ENCODE data around the gene ZNF536.
"Not testable (repeated sequence)": the region's sequence is repeated elsewhere in the genome, so short reads cannot be mapped to it uniquely, and the experiment has no call there.

Gene ZNF536

DNA sequence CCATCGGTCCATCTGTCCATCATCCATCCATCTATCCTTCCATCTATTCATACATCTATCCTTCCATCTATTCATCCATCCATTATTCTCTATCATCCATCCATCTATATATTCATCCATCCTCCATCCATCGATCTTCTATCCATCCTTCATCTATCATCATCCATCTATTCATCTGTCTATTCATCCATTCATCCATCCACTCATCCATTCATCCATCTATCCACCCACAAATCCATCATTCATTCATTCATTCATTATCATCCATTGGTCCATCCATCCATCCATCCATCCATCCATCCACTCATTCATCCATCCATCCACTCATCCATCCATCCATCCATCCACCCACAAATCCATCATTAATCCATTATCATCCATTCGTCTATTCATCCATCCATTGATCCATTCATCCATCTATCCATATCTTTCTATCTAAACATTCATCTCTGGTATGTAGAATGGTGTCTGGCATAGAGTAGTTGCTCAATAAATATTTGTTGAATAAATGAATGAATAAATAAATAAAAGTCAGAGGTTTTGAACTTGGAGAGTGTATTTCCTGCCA lies 36.6 kb downstream of the ZNF536 start:
- in situ Hi-C loops (cut with MboI; ENCODE audit: low sequenced_read_pairs) = no loop called here

DNA sequence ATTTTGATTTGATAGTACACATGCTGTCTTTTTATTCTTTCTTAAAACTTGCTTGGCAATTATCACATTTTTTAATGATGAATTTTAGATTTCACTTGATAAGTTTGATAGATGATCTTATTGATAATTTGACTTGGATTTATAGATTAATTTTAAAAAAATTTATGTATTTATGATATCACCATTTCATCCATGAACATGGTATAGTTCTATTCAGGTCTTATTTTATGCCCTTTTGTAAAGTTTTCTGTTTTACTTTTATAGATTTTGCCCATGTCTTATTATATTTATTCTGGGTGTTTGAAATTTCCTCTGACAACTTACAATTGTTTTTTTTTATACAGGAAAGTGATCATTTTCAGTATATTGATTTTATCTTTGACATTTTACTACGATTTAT lies 39.5 kb downstream of the ZNF536 start:
- in situ Hi-C loops (cut with MboI; ENCODE audit: low sequenced_read_pairs) = no loop called here

DNA sequence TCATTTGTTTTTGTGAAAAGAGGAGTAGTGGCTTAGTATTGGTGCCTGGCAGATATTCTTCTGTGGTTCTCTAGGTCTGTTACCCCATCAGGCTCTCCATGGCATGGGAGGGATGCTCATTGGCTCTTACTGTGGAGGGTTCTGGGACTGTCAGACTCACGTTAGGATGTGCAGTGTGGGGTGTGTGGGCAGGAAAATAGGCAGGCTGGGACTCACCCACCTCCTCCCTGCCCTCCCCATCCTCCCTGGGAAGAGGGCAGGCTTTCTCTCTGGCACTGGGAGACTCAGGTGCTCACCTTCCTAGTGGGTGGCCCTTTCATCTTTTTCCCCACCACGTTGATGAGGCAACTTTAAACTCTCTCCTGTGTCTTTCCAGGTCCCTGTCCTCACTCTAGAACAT lies 44.2 kb downstream of the ZNF536 start:
- in situ Hi-C loops (cut with MboI; ENCODE audit: low sequenced_read_pairs) = no loop called here

DNA sequence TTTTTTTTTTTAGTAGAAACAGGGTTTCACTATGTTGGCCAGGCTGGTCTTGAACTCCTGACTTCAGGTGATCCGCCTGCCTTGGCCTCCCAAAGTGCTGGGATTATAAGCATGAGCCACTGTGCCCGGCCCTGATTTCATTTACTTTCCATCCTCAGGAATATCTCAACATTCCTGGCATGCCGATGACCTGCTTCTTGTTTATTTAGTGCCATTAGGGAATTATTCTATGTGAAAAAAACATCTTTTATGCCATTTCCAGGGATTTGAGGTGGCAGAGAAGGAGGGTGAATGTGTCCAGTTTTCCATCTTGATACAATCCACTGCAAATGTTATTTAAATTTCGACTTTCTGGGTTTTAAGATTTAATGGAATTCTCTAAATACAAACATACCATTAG lies 45.0 kb downstream of the ZNF536 start:
- in situ Hi-C loops (cut with MboI; ENCODE audit: low sequenced_read_pairs) = not testable (repeated sequence)

DNA sequence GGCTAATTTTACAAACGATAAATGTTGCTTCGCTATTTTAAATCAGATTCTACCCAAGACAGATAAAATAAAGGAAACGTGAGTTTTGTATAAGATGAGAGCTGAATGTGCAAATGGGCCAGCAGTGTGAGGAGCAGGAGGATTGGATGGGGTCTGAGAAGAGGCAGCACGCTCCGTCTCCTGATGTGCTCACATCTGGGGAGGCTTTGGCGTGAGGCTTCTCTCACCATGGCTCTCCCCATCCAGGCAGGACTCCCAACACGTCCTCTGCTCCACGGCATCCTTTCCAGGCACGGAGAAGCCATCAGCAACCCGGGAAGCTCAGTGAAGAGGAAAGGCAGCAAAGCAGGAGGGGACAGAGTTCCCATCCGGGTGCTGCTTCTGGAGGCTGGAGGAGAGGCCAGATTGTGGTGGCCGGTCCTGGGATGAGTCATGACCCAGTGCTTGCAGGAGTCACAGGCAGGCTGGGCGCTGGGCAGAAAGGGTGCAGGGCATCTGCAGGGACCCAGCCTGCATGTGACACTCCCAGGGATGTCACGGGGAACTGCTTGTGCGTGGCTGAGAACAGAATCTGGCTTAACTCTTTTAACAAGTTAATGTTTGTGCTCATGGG lies 47.5 kb downstream of the ZNF536 start:
- in situ Hi-C loops (cut with MboI; ENCODE audit: low sequenced_read_pairs) = no loop called here

DNA sequence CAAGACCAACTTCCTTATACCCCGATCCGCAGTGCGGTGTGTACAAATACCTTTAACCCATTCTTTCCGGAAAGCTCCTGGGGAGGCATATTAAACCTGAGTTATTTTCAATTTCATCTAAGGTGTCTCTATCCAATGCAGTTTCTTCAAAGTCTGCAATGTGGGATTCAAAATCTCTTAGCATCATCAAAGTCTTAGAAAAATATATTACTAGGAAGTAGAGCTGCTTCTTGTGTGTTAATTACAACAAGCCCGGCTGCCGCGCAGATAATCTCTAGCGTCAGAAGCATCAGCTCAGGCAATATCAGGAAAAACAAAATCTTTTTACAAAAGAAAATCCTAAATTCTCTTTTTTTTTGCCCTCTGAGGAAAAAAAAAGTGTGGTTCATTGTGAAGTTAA lies 48.1 kb downstream of the ZNF536 start:
- in situ Hi-C loops (cut with MboI; ENCODE audit: low sequenced_read_pairs) = no loop called here

DNA sequence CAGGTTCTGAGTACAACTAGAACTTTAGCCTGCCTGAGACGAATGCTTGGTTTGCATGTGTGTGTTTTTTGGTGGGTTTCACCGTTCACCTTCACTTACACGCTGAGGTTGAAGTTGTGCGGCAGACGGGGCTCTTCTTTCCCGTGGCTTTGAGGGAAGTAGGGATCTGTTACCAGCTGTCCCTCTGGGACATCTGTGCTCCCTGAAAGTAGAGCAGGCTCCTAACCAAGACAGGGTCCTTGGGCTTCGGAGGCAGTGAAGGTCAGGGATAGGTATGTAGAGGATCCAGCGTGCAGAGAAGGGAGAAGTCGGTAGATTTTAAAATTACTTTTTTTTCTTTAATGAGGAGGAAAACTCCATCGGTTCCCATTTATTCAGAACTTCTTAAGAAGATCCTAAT lies 48.7 kb downstream of the ZNF536 start:
- in situ Hi-C loops (cut with MboI; ENCODE audit: low sequenced_read_pairs) = no loop called here

DNA sequence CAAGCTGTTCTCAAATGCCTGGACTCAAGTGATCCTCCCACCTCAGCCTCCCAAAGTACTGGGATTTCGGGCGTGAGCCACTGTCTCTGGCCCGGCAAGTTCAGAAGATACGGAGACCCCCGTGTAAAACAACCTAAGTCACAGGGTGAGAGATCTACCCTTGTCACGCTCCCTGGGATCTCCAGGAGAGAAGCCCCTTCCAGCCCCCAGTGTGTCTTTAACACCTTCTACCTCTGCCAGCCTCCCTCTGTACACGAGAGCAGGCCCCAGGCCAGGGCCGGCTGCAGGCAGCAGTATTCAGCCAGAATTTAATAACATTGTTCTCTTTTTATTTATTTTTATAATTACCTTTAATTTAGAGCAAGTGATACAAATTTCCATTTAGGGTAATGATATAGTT lies 49.4 kb downstream of the ZNF536 start:
- in situ Hi-C loops (cut with MboI; ENCODE audit: low sequenced_read_pairs) = no loop called here

DNA sequence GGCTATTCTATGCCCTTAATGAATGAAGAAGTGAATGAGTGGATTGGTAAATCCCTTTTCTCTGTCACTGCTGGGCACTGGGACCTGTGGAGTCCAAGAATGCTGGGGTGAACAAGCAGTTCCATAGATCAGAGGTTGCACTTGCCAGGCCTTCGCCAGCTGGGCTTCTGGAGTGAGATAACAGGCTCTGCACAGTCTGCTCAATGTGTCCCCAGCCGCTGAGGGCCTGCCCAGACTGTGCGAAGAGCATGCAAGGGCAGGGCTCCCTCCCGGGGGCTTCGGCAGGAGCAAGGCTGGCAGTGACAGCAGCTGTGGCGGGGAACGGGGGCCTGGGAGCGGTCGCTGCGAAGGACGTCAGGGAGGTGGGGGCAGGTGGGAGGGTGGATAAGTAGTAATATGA lies 51.3 kb downstream of the ZNF536 start:
- in situ Hi-C loops (cut with MboI; ENCODE audit: low sequenced_read_pairs) = no loop called here

DNA sequence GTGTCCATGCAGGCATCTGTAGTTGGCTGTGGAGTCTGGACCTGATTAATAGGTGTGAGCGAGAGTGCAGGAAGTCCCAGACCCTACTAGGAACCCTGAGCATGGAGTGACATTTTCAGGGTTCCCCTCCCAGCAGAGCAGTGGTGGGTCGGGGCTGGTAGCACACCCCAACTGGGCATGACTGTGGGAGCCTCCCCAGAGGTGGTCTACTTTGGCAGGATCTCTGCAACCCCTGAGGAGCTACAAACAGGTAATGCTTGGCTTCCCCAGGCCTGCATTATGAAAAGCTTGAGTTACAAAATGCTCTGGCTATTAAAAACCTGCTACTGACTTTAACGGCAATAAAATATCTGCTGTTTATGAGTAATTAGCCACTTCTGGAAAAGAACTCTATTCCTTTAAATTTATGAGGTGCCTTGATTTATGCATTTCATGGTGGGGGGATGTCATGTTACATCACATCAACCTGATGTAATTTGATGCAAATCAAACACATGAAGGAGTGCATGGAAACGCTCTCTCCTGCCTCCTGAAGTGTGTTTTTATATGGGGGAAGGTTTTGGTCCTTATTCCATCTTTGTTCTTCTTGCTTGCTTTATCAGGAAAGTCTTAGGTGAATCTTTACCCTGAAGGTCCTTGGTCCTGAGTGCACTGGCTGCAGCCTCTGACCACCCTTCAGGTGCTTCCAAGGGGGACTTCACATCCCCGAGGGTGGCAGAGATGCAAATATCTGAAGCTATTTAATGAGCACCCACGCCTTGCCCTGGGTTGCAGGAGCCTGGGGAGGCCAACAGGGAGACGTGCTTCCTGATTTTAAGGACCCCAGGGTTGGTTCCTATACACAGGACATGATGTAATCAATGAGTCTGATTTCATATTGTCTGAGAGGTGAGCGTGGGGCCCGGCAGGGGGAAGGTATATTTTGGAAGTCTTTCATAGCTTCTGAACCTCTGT lies 54.0 kb downstream of the ZNF536 start:
- in situ Hi-C loops (cut with MboI; ENCODE audit: low sequenced_read_pairs) = no loop called here

DNA sequence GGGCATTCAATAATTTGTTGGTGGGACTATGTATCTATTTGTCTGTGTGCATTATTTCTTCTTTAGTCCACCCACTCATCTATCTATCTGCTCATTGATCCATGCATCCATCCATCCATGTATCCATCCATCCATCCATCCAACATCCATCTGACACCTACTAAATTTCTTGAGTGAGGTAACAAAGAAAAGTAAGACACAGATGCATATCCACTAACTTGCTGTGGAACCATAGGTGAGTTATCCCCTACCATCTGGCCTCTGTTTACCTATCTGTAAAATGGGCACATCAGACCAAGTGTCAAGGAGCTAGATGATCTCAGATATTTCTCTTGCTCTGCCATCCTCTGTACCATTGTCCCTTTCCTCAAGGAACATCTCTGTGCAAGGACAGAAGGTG lies 54.7 kb downstream of the ZNF536 start:
- in situ Hi-C loops (cut with MboI; ENCODE audit: low sequenced_read_pairs) = no loop called here

DNA sequence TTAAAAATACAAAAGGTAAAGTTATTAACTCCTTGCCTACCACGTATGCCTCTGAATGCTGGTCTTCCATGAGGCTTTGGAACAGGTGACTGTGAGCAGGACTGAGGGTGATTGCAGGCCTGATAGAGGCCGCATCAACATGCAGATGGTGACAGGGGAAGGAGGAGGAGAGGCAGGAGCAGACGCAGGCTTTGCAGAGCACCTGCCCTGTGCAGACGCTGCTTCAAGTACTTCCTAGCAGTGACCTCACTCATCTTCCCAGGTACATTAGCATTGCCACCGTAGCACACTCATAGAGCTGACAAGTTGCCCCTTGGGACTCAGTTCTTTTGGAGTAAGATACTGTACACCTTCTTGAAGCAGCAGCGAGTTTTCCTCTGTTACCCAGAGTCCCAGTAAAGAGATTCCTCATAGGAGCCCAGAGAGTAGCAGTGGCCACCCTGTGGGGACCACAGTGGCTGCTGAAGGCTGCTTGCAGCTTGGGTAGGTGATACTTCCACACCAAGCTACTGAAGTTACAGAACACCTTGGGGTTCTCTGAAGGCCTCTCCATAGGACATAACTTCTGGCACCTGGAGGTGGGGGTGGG lies 56.0 kb downstream of the ZNF536 start:
- in situ Hi-C loops (cut with MboI; ENCODE audit: low sequenced_read_pairs) = no loop called here

DNA sequence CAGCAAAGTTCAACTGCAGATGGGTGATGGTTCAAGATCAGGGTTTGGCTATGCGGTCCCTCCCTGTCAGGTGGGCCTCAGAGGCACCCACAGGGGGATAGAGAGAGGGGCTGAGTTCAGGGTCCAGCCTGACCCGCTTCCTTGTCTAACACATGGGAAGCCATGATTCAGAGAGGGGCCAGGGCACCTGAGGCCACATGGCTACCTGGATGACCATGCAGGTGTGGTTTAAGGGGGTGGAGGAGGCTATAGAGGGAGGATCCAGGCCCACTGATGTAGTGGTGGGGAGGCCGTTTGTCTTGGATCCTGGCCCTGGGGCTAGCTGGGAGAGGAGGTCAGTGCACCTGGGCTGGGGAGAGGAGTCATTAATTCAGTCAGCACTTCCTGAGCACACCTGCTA lies 56.7 kb downstream of the ZNF536 start:
- in situ Hi-C loops (cut with MboI; ENCODE audit: low sequenced_read_pairs) = no loop called here

DNA sequence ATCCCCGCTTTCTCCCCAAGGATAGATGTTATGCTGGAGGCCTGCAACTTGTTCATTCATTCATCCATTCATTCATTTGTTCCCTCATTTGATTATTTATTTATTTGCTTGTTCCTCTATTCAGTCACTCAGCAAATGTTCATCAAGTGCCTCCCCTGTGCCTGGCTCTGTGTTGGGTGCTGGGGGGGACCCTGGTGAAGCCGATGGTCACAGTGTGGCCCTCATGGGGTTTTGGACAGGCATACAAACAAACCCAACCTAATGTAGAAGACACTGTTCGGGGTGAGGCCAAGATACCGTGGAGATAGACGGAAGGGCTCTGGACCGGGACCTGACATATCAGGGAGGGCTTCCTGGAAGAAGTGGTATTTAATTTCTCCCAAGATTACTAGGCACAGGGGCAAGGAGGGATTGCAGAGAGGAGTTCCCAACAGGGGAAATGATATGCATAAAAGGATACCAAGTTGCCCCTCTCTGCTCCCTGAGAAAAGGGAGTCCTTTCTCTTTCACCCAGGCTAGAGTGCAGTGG lies 58.1 kb downstream of the ZNF536 start:
- in situ Hi-C loops (cut with MboI; ENCODE audit: low sequenced_read_pairs) = no loop called here

DNA sequence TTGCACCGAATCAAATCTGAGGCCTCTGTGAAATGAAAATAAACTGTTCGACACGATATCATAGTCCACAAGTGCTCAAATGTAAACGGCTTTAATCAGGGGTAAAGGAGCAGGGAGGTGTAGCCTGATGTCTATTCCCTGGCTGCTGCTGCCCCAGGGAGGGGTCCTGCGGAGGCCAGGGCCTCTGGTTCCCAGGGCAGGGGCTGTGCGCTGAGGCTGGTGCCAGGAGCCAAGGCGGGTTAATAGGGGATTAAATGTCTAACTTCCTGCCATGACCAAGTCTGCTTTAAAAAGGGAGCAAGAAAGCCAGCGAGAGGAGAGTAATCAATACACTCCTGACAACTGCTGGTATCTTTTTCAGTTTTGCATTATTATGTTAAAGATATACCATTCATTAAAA lies 59.4 kb downstream of the ZNF536 start:
- in situ Hi-C loops (cut with MboI; ENCODE audit: low sequenced_read_pairs) = no loop called here

DNA sequence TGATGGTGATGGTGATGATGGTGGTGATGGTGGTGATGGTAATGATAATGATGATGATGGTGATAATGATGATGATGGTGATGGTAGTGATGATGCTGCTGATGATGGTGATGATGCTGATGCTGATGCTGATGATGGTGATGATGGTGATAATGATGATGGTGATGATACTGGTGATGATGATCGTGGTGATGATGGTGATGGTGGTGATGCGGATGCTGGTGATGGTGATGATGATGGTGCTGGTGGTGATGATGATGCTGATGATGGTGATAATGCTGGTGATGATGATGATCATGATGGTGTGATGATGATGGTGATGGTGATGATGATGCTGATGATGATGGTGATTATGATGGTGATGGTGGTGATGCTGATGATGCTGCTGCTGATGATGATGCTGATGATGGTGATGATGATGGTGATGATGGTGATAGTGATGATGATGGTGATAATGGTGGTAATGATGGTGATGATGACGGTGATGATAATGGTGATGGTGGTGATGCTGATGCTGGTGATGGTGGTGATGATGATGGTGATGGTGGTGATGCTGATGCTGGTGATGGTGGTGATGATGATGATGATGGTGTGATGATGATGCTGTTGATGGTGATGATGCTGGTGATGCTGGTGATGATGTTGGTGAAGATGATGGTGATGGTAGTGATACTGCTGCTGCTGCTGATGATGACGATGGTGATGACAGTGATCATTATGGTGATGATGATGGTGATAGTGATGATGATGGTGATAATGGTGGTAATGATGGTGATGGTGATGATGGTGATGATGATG lies 62.8 kb downstream of the ZNF536 start:
- in situ Hi-C loops (cut with MboI; ENCODE audit: low sequenced_read_pairs) = no loop called here

DNA sequence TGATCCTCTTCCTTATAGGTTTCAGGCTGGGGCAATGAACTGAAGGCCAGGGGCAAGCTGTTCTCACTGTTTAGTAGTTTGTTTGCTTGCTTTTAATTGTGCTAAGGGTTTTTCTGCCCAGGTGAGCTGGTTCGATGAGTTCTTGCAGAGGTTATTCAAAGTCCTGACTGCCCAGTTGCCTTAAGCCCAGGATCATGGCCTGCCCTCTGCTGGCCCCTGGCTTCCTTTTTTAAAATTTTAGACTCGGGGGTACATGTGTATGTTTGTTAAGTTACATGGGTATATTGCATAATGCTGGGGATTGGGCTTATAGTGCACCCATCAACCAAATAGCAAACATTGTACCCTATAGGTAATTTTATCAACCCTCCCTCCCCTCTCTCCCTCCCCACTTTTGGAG lies 65.7 kb downstream of the ZNF536 start:
- in situ Hi-C loops (cut with MboI; ENCODE audit: low sequenced_read_pairs) = no loop called here

DNA sequence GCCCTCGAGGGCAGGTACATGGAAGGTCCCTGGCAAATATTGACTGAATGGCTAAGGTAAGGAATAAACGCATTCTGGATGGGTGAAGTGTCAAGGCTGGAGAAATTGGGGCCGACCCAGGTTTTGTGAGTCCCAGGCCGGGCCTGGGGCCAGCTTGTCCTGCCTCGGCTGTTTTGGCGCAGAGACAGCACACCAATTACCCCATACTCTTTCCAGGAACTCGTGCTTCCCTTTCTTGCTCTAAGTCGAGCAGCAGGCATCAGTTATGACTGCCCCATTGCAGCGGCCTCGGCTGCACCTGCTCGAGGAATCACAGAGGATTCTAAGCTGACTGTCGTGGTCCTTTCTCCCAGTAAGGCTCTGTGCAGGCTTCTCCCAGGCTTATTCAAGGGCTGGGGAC lies 67.1 kb downstream of the ZNF536 start:
- in situ Hi-C loops (cut with MboI; ENCODE audit: low sequenced_read_pairs) = no loop called here

DNA sequence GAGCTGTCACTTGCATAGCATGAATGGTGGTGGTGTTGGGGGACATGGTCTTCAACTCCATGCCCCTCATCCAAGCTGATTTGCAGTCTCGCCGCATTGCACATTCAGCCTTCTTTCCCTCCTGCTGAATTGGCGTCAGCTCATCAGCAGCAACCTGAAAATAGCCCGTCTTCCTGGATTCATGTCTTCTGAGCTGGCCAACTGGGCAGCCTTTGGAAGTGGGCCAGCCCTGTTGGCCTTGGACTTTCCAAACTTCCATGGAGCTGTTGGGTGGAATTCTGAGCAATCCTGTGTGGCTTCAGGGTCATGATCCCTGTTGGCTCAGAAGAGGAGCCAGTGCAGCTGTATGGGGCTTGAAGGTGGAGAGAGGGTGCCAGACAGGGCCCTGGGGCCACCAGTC lies 68.8 kb downstream of the ZNF536 start:
- in situ Hi-C loops (cut with MboI; ENCODE audit: low sequenced_read_pairs) = no loop called here

DNA sequence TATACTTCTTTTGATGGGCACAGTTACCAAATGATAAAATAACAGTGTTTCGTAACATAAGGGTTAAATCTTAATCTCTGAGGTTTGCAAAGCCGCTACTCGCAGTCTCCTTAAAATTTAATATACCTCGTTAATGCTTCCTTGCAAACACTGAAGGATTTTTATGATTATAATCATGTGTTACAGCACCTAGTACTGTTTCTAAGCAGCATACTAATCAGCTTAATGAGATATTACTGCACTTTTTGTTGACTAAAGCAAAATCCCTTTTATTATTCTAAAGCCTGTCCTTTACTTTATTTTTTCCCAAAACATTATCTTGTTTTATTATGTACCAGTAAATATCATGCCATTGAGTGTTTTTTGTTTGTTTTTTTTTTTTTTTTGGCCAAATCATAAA lies 70.5 kb downstream of the ZNF536 start:
- in situ Hi-C loops (cut with MboI; ENCODE audit: low sequenced_read_pairs) = no loop called here

Data from hTERT RPE-1 (cell line).